Smooth muscle cell (in vitro differentiated cells): ENCODE measurements around the gene KCNK3. TPM values are rescaled to one million over a fixed set of nuclear protein-coding genes. Genes with fewer than 3 reads are reported as not detected.
A peak's percentile ranks its signal among the peaks of the same experiment; 100 is the strongest.

ENCODE experiments used
- DNase-seq: peaks from one replicate; lab custom pipeline; 2025; ENCODE audit not compliant: unreplicated experiment; lab: John Stamatoyannopoulos, UW
- H2AFZ ChIP-seq: fragments of 200-600 bp; sonication (generic); 2 replicates; pipeline ENCODE4 v1.6.0; 2016; ENCODE audit warnings: antibody characterized with exemption, low read depth, mild to moderate bottlenecking
- H3F3A ChIP-seq: fragments of 200-600 bp; sonication (generic); 2 replicates; pipeline ENCODE4 v1.6.0; 2017; ENCODE audit warnings: antibody characterized with exemption, low read depth
- H3K27ac ChIP-seq: fragments of 200-600 bp; sonication (generic); 2 replicates; pipeline ENCODE4 v1.5.1; 2016; ENCODE audit warnings: low read depth, mild to moderate bottlenecking
- H3K27me3 ChIP-seq: fragments of 200-600 bp; sonication (generic); 2 replicates; pipeline ENCODE4 v1.6.1; 2016; ENCODE audit warnings: low read depth, mild to moderate bottlenecking
- H3K36me3 ChIP-seq: fragments of 200-600 bp; sonication (generic); 2 replicates; pipeline ENCODE4 v1.5.1; 2016; ENCODE audit warnings: low read depth
- H3K4me1 ChIP-seq: fragments of 200-600 bp; sonication (generic); 2 replicates; pipeline ENCODE4 v1.5.1; 2016; ENCODE audit warnings: low read depth
- H3K4me2 ChIP-seq: fragments of 200-600 bp; sonication (generic); 2 replicates; pipeline ENCODE4 v1.6.0; 2016; ENCODE audit warnings: mild to moderate bottlenecking
- H3K4me3 ChIP-seq: fragments of 200-600 bp; sonication (generic); 2 replicates; pipeline ENCODE4 v1.5.1; 2016; ENCODE audit warnings: mild to moderate bottlenecking
- H3K79me2 ChIP-seq: fragments of 200-600 bp; sonication (generic); 2 replicates; pipeline ENCODE4 v1.6.0; 2016; ENCODE audit warnings: low read depth, mild to moderate bottlenecking
- H3K9ac ChIP-seq: fragments of 200-600 bp; sonication (generic); 2 replicates; pipeline ENCODE4 v1.6.0; 2016; ENCODE audit warnings: low read depth
- H3K9me3 ChIP-seq: fragments of 200-600 bp; sonication (generic); replicated peaks from 2 replicates; pipeline ENCODE4 v1.5.1; 2016; ENCODE audit warnings: low read depth
- H4K20me1 ChIP-seq: fragments of 200-600 bp; sonication (generic); 2 replicates; pipeline ENCODE4 v1.6.0; 2016; ENCODE audit warnings: low read depth
- CTCF ChIP-seq: fragments of 200-600 bp; sonication (generic); IDR thresholded peaks from 2 replicates; pipeline ENCODE4 v1.5.1; 2017; ENCODE audit warnings: borderline replicate concordance, mild to moderate bottlenecking, antibody characterized with exemption; ENCODE audit not compliant: insufficient read depth, poor library complexity, severe bottlenecking
- WGBS: methylation state at CpG from one replicate; pipeline ENCODE4 v1.1.7; 2016; ENCODE audit warnings: low lambda C conversion rate; 5-methylcytosine and 5-hydroxymethylcytosine counted together
- polyA plus RNA-seq: library from polyadenylated mRNA; unstranded; fragments of >200 nt; fragmentation: Nextera tagmentation; extraction: Ambion mirVana; gene quantifications from 2 replicates; pipeline ENCODE4 v1.2.1, GENCODE V29; 2016
- total RNA-seq: library from RNA; depleted of rRNA; stranded (reverse); fragments of >200 nt; gene quantifications from 2 replicates; pipeline ENCODE4 v1.2.3, GENCODE V29; 2014

KCNK3 gene
- total and polyA plus RNA-seq, 2 experiments from 2014 or later, result 1.1 to 7.5 TPM

GRCh38 chr2:26706616-26707473 lies 14.3 kb downstream of the KCNK3 start:
- no peak for TF ChIP-seq CTCF
- Histone ChIP-seq H3K79me2 (no peaks in the 10 kb centered on the region), H3K4me2 (peak overlapping the region; percentile 46)

GRCh38 chr2:26707747-26708146 lies 15.2 kb downstream of the KCNK3 start:
- Histone ChIP-seq H3K4me3 (no peak overlapping the region), H3K9me3 (no peaks in the 10 kb centered on the region), H2AFZ (no peak overlapping the region), H3K27ac (no peak overlapping the region), H3K4me1 (peaks cover 18% of the 10 kb centered on the region), H3K79me2 (no peaks in the 10 kb centered on the region), H3K9ac (no peak overlapping the region), H3K27me3 (no peaks in the 10 kb centered on the region), H4K20me1 (no peaks in the 10 kb centered on the region), H3F3A (no peaks in the 10 kb centered on the region), H3K4me2 (peak overlapping the region; percentile 13), H3K36me3 (no peaks in the 10 kb centered on the region)
- TF ChIP-seq CTCF, result no peak
- 71% methylated on average over 5 of the region's 5 CpGs for WGBS
- DNase-seq, result no peak

More at GRCh38 chr2:26706616-26707473, 14.3 kb downstream of the KCNK3 start:
- Histone ChIP-seq H3K27me3 (no peaks in the 10 kb centered on the region), H3K27ac (no peak overlapping the region), H4K20me1 (no peaks in the 10 kb centered on the region), H3F3A (no peaks in the 10 kb centered on the region), H3K9me3 (no peaks in the 10 kb centered on the region), H3K4me1 (peaks cover 18% of the 10 kb centered on the region), H2AFZ (no peak overlapping the region), H3K4me3 (no peak overlapping the region), H3K36me3 (no peaks in the 10 kb centered on the region), H3K9ac (no peak overlapping the region)
- DNase-seq, result no peak
- WGBS, result 52% methylated on average over 19 of the region's 19 CpGs

GRCh38 chr2:26708457-26708856 lies 15.9 kb downstream of the KCNK3 start:
- peaks cover 18% of the 10 kb centered on the region for H3K4me1 ChIP-seq
- no peaks in the 10 kb centered on the region for H3K79me2 ChIP-seq
- H3K9me3 ChIP-seq, result no peaks in the 10 kb centered on the region
- H3K27ac ChIP-seq, result no peak overlapping the region
- no peak overlapping the region for H3K4me2 ChIP-seq
- no peaks in the 10 kb centered on the region for H3K36me3 ChIP-seq
- H3K4me3 ChIP-seq, result no peak overlapping the region
- no peak overlapping the region for H3K9ac ChIP-seq
- no peaks in the 10 kb centered on the region for H3K27me3 ChIP-seq
- no peak overlapping the region for H2AFZ ChIP-seq
- TF ChIP-seq CTCF, result no peak
- H4K20me1 ChIP-seq, result no peaks in the 10 kb centered on the region
- 91% methylated on average over 8 of the region's 8 CpGs for WGBS
- no peak for DNase-seq
- no peaks in the 10 kb centered on the region for H3F3A ChIP-seq
